Common myeloid progenitor, CD34-positive (primary cell): Measurements from ENCODE around the gene CNR1.

Experiments
- CTCF ChIA-PET: fragments of 350-600 bp; sonication (Branson Sonifier 250); formaldehyde crosslinking; loops from one replicate; lab custom pipeline; 2021; ENCODE audit warnings: antibody characterized with exemption; lab: Charles Lee
- POLR2A ChIA-PET: fragments of 350-600 bp; sonication (Branson Sonifier 250); formaldehyde crosslinking; loops from one replicate; lab custom pipeline; 2021; ENCODE audit warnings: antibody characterized with exemption; lab: Charles Lee
- DNase-seq, 3 donors: peaks; one replicate each; pipeline versions ENCODE4 v3.0.0 to v3.0.0-alpha.2; 2013
- H3K27ac ChIP-seq, 2 experiments: 1 replicate in 1 of 2; 2 replicates in 1 of 2; pipeline ENCODE4 v1.7.0; 2013; ENCODE audit warnings: inconsistent platforms in 2 of 2, low read length in 2 of 2, mild to moderate bottlenecking in 2 of 2, low read depth in 1 of 2, moderate library complexity in 1 of 2; ENCODE audit not compliant: severe bottlenecking in 2 of 2, insufficient read depth in 1 of 2, poor library complexity in 1 of 2
- H3K27me3 ChIP-seq, 5 experiments: replicated peaks in 2 of 5; 1 replicate in 3 of 5; 2 replicates in 2 of 5; pipeline versions ENCODE4 v1.6.1 to v1.7.0; 2013; ENCODE audit warnings: low read length in 4 of 5, mild to moderate bottlenecking in 2 of 5, moderate library complexity in 2 of 5, inconsistent platforms in 1 of 5; ENCODE audit not compliant: insufficient read depth in 5 of 5, control insufficient read depth in 4 of 5
- H3K36me3 ChIP-seq, 4 experiments: 1 replicate in 2 of 4; 2 replicates in 2 of 4; pipeline versions ENCODE4 v1.6.1 to v1.7.0; 2013; ENCODE audit warnings: low read length in 3 of 4, control low read depth in 1 of 4, mild to moderate bottlenecking in 1 of 4; ENCODE audit not compliant: control insufficient read depth in 4 of 4, insufficient read depth in 4 of 4
- H3K4me1 ChIP-seq, 4 experiments: 1 replicate in 3 of 4; 2 replicates in 1 of 4; pipeline versions ENCODE4 v1.6.1 to v1.7.1; 2013; ENCODE audit warnings: low read length in 3 of 4, mild to moderate bottlenecking in 3 of 4, control low read depth in 1 of 4, inconsistent platforms in 1 of 4, moderate library complexity in 1 of 4; ENCODE audit not compliant: control insufficient read depth in 4 of 4, insufficient read depth in 4 of 4; ENCODE audit errors: control extremely low read depth in 1 of 4
- H3K4me3 ChIP-seq, 7 experiments: 1 replicate in 4 of 7; 2 replicates in 3 of 7; pipeline versions ENCODE4 v1.5.1 to v1.7.0; 2013; ENCODE audit warnings: mild to moderate bottlenecking in 7 of 7, low read length in 6 of 7, moderate library complexity in 6 of 7, inconsistent platforms in 2 of 7, low read depth in 2 of 7, control low read depth in 1 of 7; ENCODE audit not compliant: insufficient read depth in 4 of 7, control insufficient read depth in 1 of 7; ENCODE audit errors: extremely low read depth in 1 of 7
- H3K9me3 ChIP-seq, 5 experiments: 1 replicate in 4 of 5; 2 replicates in 1 of 5; pipeline versions ENCODE4 v1.6.1 to v1.7.1; 2013; ENCODE audit warnings: low read length in 4 of 5, mild to moderate bottlenecking in 2 of 5, inconsistent platforms in 1 of 5, low read depth in 1 of 5, moderate library complexity in 1 of 5; ENCODE audit not compliant: control insufficient read depth in 4 of 5, insufficient read depth in 2 of 5; ENCODE audit errors: control extremely low read depth in 1 of 5
- WGBS: methylation state at CpG from one replicate; pipeline ENCODE4 v1.1.5; 2013; ENCODE audit not compliant: insufficient coverage; 5-methylcytosine and 5-hydroxymethylcytosine counted together

The CNR1 gene

DNA sequence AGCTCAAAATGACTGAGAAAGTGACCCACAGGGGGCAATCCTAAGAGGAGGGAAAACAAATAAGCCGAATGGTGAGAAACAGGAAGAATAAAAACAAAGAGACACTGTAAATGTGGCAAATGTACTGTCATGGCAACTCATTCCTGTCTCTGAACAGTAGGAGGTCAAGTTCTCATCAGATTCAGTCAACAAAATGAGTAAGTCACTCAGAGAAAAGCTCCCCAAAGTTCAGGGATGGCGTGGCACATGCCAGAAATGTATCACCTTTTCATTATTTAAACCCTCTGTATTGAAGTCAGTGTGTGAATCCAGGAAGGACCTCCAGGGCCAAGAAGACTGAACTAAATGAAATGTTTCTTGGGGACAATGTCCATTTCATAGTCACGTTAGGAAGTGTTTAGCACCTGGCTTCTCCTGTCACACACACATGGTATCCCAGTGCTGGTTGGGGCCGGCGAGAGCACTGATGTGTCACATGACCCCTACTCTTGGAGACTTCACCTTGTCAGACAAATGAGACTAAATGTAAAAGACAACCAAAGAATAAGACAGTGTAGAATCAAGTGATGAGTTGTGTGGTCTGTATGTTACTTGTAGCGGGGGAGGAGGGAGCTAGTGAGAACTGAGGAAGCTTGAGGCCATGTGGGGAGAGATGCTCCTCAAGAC lies 20.7 kb downstream of the CNR1 start:
- Histone ChIP-seq H3K4me3 (no peak overlapping the region), H3K4me1 (no peaks in the 10 kb centered on the region), H3K9me3 (no peaks in the 10 kb centered on the region), H3K27ac (no peak overlapping the region), H3K27me3 (no peaks in the 10 kb centered on the region), H3K36me3 (no peaks in the 10 kb centered on the region)
- POLR2A ChIA-PET, result no interaction called here
- WGBS, result 97% methylated on average over 5 of the region's 6 CpGs
- DNase-seq, result no peak
- CTCF ChIA-PET, result no interaction called here

DNA sequence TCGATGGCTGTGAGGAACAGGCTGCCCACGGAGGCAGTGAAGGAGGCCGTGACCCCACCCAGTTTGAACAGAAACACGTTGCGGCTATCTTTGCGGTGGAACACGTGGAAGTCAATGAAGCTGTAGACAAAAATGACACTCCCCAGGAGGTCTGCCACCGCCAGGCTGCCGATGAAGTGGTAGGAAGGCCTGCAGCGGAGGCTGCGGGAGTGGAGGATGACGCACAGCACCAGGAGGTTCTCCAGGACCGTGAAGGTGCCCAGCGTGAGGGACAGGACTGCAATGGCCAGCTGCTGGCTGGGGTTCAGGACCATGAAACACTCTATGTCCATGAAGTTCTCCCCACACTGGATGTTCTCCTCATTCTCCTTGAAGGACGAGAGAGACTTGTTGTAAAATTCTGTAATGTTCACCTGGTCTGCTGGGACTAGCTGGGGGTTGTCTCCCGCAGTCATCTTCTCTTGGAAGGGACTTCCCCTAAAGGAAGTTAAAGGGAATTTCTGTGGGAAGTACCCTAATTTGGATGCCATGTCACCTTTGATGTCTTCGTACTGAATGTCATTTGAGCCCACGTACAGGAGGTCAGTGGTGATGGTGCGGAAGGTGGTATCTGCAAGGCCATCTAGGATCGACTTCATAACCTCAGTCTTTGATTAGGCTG lies 21.4 kb downstream of the CNR1 start:
- Histone ChIP-seq H3K27ac (no peak overlapping the region), H3K9me3 (no peaks in the 10 kb centered on the region), H3K36me3 (no peaks in the 10 kb centered on the region), H3K27me3 (no peaks in the 10 kb centered on the region), H3K4me1 (no peaks in the 10 kb centered on the region), H3K4me3 (no peak overlapping the region)
- POLR2A ChIA-PET, result no interaction called here
- WGBS, result 98% methylated on average over 20 of the region's 20 CpGs
- no peak for DNase-seq
- CTCF ChIA-PET, result no interaction called here

DNA sequence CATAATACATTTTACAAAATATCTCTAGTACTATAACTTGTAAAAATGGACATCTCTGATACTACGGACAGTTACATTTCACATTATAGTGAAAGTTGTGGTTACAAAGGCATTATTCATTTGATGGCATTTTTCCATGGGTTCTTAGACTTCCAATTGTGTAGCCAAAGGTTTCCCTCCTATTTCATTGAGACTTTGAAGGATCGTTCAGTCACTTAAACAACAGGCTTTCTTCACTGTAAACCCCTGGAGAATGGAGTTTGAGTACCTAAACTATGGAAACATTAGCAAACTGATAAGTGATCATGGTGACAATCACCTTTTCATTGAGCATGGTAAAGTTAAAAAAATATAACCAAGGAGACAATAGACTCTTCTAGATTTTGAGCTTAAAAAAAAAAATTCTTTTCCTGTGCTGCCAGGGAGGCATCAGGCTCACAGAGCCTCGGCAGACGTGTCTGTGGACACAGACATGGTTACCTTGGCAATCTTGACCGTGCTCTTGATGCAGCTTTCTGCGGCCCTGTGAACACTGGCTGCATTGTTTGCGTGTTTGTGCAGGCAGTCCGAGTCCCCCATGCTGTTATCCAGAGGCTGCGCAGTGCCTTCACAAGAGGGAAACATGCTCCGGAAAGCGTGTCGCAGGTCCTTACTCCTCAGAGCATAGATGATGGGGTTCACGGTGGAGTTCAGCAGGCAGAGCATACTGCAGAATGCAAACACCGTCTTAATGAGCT lies 22.6 kb downstream of the CNR1 start:
- ChIA-PET CTCF (no interaction called here), POLR2A (no interaction called here)
- Histone ChIP-seq H3K4me3 (no peak overlapping the region), H3K4me1 (no peaks in the 10 kb centered on the region), H3K27me3 (no peaks in the 10 kb centered on the region), H3K27ac (no peak overlapping the region), H3K36me3 (no peaks in the 10 kb centered on the region), H3K9me3 (no peaks in the 10 kb centered on the region)
- no peak for DNase-seq
- 98% methylated on average over 12 of the region's 14 CpGs for WGBS

DNA sequence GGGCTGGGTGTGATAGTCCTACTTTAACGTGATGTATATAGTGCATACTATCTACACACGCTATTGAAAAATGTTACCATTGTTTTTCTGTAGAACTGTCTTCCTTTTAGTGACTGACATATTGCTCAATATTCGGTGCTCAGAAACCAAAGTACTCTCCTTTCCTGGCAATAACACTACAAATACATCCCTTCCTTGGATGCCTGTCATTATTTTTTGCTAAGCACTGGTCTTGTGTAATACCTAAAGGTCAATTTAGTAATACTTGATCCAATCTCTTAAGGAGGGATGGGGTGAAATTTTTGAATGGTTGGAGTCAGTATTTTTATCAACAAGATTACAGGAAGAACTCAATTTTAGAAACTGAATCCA lies 23.9 kb downstream of the CNR1 start:
- no CpG with 5 or more reads among the region's 3 CpGs for WGBS
- Histone ChIP-seq H3K9me3 (no peaks in the 10 kb centered on the region), H3K4me3 (no peak overlapping the region), H3K36me3 (no peaks in the 10 kb centered on the region), H3K27me3 (no peaks in the 10 kb centered on the region), H3K27ac (no peak overlapping the region), H3K4me1 (no peaks in the 10 kb centered on the region)
- ChIA-PET CTCF (no interaction called here), POLR2A (no interaction called here)
- no peak for DNase-seq

DNA sequence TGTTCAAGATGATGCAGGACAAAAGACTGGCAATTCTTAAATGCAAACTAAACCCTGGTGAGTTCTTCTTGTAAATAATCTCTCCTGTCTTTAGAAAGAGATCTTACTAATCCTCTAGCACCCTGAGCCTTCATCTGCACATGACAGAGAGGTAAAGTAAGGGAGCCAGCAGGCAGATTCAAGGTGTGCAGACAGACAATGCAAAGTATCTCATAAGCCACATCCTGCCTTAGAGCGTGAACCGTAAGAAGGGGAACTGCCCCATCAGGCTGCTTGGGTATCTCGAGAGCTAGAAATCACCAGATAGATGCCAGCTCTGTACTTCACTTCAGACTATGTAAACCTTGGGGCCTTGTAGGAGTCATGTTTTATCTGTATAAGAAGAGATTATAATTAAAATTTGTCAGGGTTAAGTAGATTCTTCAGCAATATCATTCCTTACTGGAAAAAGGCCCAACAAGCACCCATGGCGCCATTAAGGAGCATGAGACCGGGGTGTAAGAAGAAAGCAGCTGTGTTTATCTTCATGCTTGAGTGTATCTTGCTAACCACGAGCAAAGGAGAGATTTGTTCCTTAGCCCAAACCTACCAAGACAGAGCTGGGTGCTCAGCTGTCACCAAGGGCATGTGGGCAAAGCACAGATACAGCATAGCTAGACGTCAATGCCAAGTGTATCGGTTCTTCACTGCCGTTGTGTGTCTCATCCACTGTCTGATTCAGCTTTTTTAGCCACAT lies 24.4 kb downstream of the CNR1 start:
- 79% methylated on average over 9 of the region's 9 CpGs for WGBS
- Histone ChIP-seq H3K9me3 (no peaks in the 10 kb centered on the region), H3K4me3 (no peak overlapping the region), H3K27me3 (no peaks in the 10 kb centered on the region), H3K4me1 (no peaks in the 10 kb centered on the region), H3K36me3 (no peaks in the 10 kb centered on the region), H3K27ac (no peak overlapping the region)
- ChIA-PET CTCF (no interaction called here), POLR2A (interaction anchor here (0.8 kb wide), 1 partner anchor 96 kb away, joined by 3 read pairs; no protein-coding TSS in a partner anchor)
- peak in 1 of 3 donors; percentile 26 for DNase-seq

DNA sequence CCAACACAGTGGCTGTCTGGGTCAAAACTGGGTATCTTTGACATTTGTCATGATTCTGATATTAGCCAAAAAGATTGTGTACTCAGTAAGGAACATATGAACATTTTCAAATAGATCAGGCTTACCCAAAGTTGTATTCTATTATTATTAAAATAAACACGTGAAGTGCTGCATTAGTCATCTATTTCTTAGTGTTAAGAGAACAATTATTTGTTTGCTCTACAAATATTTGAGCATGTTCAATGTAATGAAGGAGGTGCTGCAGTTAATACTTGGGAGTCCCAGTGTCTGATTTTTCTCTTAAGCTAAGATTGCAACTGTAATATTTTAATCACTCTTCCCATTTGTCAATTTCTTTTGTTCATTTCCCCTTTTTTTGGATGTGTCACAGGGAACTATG lies 28.2 kb downstream of the CNR1 start:
- DNase-seq, result no peak
- Histone ChIP-seq H3K27me3 (no peaks in the 10 kb centered on the region), H3K27ac (no peak overlapping the region), H3K9me3 (no peaks in the 10 kb centered on the region), H3K4me1 (no peaks in the 10 kb centered on the region), H3K36me3 (no peaks in the 10 kb centered on the region), H3K4me3 (no peak overlapping the region)
- ChIA-PET POLR2A (no interaction called here), CTCF (no interaction called here)
- no CpG with 5 or more reads among the region's 1 CpG for WGBS
